NOMO-1 treated with dmso at 0.1 percent for 144 hours (cell line): Measurements from ENCODE around the gene ENTPD1.
"Not testable (repeated sequence)": the region's sequence is repeated elsewhere in the genome, so short reads cannot be mapped to it uniquely, and the experiment has no call there.

Experiments used
- DNase-seq: peaks from one replicate; lab custom pipeline; 2025; ENCODE audit not compliant: unreplicated experiment; lab: John Stamatoyannopoulos, UW

ENTPD1 gene

DNA sequence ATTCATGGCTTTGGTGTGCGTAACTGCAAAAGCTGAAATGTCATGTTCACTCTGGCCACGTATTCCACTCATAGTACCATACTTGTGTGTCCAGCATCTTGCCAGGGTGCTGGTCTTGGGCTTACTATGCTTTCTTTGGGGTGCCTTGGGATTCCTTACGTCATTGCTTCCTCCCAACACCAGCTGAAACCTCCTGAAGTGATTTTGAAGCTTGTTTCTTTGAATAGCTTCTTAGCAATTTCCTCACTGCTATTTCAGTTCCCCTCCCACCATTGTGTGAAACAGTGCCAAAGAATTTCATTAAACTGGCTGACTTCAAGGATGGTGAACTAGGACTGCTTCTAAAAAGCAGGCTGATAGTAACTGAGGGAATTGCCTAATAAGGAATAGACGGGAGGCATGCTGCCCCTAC, 36.9 kb downstream of the ENTPD1 start:
- DNase-seq, result no peak

DNA sequence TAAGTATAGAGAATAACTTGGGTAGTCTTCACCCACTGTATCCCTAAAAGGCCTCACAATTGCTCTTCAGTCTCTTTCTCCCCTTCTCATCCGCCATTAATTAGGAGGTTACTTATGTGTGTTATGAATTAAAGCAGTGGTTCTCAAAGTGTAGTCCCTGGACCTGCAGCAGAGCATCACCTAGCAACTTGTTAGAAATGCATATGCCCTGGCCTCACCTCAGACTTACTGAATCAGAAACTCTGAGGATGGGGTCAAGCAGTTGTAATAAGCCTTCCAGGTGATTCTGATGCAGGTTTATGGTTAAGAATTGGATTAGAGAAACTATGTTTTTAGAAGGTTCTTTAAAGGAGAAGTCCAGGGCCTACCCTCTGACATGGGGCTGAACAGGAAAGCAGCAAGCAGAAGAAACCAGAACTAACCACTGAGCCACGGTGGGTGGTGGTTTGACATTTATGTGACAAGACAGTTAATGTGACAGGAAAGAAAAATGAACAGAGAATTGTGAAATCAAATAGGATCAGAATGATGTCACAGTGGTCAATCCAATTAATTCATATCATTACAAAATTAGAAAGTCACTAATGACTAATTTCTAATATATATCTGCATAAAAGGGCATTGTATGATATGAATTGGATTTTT, 37.6 kb downstream of the ENTPD1 start:
- peak; percentile 78 for DNase-seq

DNA sequence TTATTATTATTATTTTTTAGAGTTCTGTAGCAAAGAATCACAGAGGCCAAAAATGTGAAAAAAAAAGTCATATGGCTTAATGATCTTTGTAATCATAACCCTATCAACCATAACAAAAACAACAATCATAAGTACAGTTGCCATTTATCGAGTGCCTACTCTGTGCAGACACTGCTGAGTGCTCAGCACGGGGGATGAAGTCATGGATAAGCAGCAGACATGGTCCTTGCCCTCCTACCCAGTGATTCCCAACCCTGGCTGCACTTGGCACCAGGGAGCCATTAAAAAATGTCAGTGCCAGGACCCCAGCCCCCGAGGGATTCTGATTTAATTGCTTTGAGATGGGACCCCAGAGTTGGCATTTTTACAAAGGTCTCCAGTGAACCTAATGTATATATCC, 38.2 kb downstream of the ENTPD1 start:
- DNase-seq, result no peak

- DNase-seq, result no peak
Measured at GRCh38 chr10:95795602-95796001, 39.6 kb downstream of the ENTPD1 start.

- DNase-seq, result no peak
Measured at GRCh38 chr10:95796504-95796903, 40.5 kb downstream of the ENTPD1 start.

- no peak for DNase-seq
Measured at GRCh38 chr10:95798096-95798855, 42.3 kb downstream of the ENTPD1 start.

- not testable (repeated sequence) for DNase-seq
Measured at GRCh38 chr10:95800286-95800685, 44.3 kb downstream of the ENTPD1 start.

DNA sequence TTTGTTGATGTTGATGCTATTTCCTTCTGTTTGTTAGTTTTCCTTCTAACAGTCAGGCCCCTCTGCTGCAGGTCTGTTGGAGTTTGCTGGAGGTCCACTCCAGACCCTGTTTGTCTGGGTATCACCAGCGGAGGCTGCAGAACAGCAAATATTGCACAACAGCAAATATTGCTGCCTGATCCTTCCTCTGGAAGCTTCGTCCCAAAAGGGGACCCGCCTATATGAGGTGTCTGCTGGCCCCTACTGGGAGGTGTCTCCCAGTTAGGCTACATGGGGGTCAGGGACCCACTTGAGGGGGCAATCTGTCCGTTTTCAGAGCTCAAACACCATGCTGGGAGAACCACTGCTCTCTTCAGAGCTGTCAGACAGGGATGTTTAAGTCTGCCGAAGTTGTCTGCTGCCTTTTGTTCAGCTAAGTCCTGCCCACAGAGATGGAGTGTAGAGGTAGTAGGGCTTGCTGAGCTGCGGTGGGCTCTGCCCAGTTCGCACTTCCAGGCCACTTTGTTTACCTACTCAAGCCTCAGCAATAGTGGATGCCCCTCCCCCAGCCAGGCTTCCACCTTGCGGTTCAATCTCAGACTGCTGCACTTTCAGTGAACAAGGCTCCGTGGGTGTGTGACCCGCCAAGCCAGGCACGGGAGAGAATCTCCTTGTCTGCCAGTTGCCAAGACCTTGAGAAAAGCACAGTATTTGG, 50.9 kb downstream of the ENTPD1 start:
- DNase-seq, result not testable (repeated sequence)

GRCh38 chr10:95808705-95809308, 52.8 kb downstream of the ENTPD1 start:
- DNase-seq, result not testable (repeated sequence)

GRCh38 chr10:95809370-95810197, 53.6 kb downstream of the ENTPD1 start:
- DNase-seq, result no peak

GRCh38 chr10:95810198-95810976, 54.4 kb downstream of the ENTPD1 start:
- DNase-seq, result no peak

DNA sequence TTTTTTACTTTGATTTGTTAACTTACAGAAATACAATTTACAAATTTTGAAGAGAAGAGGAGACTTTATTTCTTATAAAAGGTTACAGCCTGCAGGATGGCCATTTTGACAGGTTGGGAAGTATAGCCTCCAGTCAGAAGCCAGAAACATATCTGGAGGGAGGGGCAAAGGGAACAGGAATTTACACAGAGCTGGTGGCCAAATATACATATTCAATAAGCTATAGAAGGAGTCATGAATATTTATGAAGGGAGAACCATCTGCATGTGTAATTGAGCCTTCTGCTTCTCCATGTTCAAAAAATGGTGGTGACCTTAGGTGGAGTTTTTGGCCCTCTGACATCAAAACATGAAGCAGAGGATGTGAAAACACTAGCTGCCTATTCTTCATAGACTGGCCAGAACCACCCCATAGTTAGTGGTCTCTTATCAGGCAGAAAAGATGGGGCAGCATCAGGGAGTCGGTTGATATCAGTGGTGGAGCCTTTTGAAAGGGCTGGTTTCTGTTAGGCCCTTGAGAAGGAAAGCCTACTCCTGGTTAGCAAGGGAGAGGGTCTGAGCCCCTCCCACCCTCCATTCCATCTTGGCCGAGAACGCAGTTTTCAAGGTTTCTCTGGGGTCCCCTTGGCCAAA, 57.2 kb downstream of the ENTPD1 start:
- DNase-seq, result no peak

GRCh38 chr10:95814011-95814727, 58.2 kb downstream of the ENTPD1 start:
- no peak for DNase-seq

DNA sequence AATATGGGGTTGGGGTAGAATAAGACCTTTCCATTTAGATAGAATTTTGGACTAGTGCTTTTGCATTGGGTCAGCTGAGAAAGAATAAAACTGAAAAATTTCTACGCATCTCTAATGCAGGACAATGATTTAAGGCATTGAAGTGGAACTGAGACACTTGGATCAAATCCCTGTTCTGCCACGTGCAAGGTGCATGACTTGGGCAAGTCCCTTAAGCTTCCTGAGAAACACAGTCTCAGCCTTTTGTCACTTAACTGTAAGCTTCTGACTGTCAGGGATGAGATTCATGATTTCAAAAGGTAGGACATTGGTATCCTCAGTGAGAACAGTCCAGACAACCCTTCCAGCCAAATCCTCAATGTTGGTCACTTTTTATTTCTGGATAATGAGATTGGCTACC, 59.2 kb downstream of the ENTPD1 start:
- DNase-seq, result no peak

DNA sequence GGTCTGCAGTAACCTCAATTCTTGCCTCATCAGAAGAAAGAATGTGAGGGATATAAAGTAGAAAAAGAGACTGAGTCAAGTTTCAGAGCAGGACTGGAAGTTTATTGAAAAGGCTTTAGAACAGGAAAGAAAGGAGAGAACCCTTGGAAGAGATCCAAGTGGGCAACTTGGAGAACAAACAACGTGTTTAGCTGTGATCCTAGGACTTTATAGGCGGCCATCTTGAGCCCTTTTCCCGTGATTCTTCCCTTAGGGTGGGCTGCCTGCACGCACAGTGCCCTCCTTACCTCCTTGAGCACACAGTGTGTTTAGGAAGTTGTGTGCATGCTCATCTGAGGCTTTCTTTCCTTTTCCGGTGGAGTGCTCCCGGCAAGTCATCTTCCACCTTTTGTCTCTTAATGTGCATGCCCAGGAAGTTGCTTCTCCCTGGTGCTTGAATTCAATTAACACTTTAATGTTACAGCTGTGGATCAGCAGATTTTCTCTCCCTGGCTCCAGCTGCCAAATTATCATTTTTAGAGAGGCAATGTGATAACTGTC, 59.8 kb downstream of the ENTPD1 start:
- no peak for DNase-seq

GRCh38 chr10:95818010-95818409, 62.0 kb downstream of the ENTPD1 start:
- DNase-seq, result no peak

DNA sequence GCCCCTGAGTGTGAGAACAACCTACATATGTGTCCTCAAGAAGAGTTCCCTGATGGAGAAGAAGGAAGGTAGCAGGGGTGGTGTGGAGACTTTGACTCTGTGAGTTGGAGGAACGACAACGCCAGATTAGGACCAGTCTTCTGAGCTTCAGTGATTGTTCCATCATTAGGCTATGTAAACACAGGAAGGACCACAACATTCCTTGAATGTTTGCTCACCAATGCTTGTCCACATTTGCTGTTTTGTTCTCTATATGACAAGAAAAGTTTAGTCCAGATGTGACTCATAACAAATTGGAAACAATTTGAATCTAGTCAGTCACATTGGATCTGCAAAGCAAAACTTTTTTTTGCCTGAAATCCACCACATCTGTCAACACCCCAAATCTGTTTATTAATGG, 62.7 kb downstream of the ENTPD1 start:
- DNase-seq, result no peak

DNA sequence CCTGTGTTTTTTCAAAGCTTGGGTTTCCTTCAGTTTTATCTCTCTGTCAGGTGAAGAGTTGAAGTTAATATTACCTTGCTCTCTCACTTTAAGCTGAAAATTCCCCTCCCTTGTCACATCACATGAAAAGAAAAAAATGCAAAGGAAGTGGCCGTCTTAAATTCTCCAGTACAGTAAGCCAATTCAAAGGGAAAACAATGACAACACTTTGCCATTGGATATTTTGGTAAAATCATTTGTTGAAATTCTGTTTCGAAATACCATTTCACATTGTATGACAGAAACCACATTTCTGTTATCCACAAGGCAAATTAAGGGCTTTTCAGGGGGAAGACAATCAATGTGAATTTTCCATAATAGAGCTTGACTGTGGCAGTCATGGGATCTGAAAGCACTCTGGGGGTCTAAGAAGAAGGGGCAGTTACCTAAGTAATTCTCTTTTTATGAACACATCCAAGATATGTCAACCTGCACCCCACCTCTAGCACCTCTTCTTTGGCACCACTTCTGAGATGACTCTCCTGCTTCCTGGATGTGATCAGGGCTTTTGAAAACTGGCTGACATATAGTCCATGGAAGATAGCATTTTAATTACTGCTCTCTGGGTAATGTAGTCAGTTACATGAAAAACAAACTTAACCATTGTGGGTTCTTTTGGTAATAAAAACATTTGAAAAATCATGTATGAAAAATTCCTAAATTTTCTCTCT, 63.8 kb downstream of the ENTPD1 start:
- no peak for DNase-seq
